CD4-positive, alpha-beta T cell treated with Interleukin-6 for 4 hours (primary cell): Measurements from ENCODE around the gene ARHGAP45.

Experiments
- DNase-seq: peaks from one replicate; pipeline ENCODE4 v3.0.0-alpha.2; 2020; ENCODE audit warnings: mixed read lengths

ARHGAP45 gene

DNA sequence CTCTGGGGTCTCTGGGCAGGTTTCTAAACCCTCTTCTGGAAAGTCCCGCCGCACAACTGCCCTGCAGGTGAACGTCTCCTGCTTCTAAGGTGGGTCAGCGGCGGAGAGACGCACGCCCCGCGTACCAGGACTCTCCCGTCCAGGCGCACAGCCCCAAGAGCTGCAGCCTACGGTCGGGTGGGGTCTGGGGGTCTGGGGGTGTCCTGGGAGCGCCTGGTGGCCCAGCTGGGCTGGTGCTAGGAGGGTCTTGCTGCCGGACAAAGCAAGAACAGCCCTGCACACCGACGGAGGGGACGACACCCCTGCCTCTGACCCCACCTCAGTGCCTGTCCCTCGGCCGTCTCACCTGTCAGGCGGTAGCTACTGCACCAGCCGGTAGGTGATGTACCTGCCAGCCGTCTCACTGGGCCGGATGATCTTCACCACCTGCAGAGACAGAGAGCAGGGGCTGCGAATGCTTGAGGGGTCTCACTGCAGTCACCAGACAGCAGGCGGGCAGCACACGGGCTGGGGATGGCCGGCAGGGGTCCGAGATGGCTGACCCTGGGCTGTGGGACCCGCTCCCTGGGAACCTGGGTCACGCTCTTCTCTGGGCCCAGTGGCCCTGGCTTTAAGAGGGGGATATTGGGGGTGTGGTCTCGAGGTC is 22.3 kb downstream of the ARHGAP45 start:
- DNase-seq, result peak; percentile 26

DNA sequence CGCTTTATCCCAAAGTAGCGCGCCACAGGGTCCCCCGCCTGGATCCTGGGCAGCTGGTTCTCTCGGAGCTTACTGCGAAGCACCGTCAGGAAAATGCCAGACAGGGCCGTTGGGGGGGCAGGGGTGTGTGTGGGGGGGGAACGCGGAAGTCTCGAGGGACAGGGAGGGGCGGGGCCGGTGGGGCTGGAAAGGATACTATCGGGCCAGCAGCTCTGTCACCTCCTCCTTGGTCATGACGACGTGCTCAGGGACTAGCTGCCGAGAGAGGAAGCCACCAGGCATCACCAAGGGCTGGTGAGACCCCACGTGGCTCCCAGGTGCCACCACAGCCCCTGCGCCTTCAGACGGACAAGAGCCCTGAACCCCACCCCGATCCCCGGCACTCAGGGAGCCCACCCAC is 22.9 kb downstream of the ARHGAP45 start:
- peak; percentile 35 for DNase-seq

DNA sequence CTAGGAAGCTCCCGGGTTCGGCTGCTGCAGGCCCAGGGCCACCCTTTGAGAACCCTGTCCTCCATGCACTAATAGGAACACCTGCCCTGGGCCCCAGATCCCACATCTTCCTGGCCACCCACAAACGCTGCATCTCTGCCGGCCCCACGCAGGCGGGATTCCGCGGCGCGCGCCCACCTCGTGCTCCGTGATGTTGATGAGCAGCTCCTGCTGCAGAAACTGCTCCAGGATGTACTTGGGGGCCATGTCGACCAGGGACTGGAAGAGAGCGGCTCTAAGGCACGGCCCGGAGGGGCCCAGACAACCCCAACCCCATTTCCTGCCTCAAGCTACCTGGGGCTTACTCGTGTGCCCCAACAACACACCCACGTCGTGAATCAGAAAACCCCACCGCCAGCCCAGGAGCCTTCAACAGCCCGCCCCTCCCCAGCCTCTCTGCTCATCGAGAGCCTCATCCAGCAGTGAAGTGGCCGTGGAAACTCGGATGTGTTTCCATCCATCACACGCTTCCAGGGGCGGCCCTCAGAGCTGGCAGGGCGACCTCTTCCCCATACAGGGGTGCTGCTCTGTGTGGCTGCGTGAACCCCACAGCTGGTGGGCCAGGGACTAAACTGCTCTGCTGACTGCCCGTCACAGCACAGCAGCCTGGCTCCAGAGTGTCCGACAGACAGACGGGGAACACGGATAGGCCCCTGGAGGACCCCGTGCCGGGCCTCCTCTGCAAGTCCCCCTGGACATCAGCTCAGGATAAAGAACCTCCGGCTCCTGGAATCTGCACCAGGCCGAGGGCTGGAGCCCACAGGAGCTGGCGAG is 24.0 kb downstream of the ARHGAP45 start:
- DNase-seq, result no peak

DNA sequence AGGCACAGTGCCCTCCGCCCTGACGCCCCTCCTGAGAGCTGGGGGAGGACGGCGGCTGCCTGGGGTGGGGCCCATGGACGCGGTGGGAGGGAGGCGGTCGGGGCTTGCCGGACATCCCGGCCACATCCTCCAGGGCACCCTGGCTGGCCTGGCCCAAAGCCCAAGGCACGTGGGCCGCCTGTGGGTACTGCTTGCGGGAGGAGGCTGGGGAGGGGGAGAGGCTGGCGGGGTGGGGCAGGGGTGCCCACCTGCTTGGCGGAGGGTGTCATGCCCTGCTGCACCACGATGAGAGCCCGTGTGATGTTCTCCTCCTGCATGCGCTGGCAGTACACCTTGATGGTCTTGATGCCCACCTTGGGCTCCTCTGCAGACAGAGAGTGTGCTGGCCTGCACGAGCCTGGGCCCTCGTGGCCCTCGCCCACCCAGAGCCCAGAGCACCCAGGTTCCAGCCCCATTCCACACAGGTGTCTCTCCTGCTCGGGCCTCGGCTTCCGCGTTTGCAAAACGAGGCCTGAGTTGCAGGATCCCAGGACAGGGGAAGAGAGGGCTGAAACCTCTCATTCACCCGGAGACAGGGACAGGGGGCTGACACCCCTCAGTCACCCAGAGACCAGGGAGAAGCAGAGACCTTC is 24.7 kb downstream of the ARHGAP45 start:
- no peak for DNase-seq

DNA sequence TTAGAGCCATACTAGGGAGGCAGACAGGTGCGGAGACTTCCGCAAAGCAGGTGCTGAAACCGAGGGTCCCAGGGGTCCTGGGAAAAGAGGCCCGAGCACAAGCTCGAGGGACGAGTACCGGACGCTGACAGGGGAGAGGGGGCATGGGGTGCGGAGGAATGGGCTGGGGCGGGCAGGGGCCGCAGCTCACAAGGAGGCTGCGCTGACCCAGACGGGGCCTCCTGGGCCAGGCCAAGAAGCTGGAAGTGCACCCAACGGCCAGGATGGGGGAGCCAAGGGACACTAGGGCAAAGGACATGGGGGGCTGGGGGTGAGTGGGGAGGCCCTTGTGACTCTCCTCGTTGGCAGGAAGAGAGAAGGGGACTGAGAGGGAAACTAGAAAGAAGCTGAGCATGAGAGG is 26.4 kb downstream of the ARHGAP45 start:
- no peak for DNase-seq

DNA sequence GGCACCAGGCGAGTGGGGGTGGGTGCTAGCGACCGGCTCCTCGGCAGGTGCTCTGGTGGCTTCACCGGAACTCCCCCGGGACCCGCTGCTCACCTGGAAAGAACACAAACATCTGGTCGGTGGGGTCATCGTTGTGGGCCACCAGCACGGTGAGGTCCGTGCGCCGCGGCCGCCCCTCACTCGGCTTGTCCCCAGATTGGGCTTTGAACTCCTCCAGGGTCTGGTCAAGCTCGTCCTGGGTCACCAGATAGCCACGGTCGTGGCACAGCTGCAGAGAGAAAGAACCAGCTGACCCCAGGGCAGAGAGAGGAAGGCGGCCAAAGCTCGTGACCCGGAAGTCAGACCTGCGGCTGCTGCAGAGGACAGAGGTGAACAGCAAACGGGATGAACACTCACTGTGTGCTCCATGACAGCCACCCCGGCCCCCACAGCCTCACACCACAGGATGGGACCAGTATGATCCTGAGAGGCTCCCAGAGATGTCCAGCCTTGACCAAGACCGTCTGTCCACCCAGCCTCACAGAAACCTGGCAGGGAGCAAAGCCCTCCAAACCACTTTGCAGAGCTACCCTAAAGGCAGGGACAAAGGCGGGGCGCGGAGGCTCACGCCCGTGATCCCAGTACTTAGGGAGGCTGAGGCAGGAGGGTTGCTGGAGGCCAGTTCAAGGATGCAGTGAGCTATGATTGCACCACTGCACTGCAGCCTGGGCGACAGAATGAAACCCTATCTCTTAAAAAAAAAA is 27.0 kb downstream of the ARHGAP45 start:
- DNase-seq, result no peak

DNA sequence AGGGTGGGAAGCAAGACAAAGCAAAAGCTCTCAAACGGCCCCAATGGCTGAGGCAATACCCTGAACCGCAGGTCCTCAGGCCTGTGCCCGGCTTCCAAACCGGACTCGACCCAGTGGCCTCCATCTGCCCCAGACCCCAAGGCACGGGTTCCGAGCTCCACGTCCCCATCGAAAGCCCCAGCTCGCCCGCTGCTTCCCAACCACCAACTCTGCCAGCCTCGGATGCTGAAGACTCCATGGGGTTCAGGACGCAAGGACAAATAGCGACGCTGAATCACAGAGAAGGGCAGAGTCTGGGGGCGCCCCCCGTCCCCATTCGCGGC is 27.6 kb downstream of the ARHGAP45 start:
- peak; percentile 24 for DNase-seq

DNA sequence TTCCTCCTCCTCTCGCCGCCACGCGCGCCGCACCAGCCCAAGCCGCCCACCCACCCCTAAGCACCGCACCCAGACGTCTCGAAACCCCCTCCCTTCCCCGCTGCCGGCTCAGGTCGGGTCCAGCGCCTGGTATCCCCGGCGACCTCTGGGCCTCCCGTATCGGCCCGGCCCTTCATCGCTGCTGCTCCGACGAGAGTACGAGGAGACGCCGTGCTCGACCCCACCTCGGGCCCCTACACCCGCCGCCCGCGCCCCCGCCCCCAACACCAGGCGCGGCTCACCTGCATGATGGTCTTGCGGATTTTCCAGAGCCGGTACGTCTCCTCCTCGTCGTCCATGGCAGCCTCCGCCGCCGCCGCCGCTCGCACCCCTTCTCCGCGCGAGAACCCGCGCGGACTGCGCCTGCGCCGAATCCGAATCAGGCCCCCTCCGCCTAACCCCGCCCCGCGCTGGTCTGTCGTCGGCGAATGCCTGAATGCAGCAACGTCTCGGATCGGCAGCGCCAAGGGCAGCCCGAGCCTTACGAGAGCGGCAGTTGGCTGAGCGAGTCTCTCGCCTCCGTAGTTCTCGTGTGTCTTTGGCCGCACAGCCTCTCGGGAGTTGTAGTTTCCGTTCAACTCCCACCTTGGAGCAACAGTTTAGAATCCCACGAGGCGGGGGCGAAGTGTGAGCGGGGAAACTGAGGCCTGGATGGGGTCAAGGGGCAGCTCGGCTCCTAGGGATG is 28.2 kb downstream of the ARHGAP45 start, which contains the start of gene POLR2E:
Gene POLR2E, minus strand, starts transcription at position 398 of the 724 bp plus-strand sequence. Its CDS starts 60 bp downstream, at position 338.
- peak; percentile 97 for DNase-seq

DNA sequence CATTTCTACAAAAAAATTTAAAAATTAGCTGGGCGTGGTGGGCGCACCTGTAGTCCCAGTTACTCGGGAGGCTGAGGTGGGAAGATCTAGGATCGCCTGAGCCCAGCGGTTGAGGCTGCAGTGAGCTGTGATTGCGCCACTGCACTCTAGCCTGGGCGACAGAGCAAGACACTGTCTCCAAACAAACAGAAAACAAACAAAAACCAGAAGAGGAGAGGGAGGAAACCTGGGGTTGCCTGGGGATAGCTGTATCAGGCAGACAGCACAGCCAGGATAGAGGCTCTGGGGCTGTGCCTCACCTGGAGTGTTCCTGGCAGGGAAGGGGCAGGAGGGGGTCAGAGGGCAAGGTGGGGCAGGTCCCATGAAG is 30.8 kb downstream of the ARHGAP45 start:
- no peak for DNase-seq

DNA sequence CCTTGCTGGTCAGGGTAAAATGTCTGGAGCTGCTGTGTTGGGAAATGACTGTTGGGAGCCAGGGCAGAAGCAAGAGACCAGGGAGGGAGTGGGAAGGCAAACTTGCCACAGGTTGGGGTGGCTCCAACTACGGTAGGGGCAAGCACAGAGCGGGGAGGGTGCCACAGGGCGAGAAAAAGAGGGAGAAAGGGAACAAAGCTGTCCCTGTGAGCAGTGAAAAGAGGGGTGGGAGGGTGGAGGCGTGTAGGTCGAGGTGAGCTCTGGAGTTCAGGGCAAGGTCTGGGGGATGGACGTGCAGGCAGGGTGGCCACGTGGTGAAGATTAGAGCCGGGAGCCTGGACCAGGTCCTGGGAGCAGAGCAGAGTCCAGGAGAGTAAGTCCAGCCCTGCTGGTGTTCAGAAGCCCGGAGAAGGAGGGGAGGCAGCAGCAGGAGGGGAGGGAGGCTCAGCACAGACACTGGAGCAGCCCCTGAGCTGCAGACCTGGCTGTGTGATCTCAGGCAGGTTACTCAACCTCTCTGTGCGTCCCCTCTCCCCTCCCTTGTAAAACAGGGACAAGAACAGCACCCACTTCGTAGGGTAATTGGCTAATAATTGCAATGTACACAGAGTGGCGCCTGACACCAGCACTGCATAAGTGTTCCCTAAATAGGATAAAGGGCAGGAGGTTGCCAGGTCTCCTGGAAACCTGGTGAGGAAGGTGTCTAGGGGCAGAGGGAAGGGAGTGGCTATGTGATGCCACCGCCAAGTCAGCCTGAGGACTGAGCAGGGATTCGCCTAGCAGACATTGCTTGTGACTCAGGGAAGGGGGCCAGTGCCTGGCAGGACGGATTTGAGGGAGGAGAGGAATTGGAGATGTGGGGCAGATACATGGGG is 31.4 kb downstream of the ARHGAP45 start:
- DNase-seq, result no peak

DNA sequence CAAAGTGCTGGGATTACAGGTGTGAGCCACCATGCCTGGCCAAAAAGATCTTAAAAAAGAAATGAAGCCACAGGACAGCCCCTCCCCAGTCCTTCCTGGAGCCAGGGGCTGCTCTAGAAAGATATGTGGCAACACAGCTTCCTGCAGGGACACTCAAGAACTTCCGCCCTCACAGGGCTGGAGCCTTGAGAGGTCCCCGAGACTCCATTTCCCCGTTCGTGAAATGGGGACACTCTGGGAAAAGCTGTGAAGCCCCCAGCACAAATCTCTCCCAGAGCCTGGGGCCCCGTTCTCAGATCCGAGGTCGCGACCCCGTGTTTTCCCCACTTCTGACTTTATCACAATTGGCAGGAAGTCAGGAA is 34.4 kb downstream of the ARHGAP45 start:
- peak; percentile 34 for DNase-seq

DNA sequence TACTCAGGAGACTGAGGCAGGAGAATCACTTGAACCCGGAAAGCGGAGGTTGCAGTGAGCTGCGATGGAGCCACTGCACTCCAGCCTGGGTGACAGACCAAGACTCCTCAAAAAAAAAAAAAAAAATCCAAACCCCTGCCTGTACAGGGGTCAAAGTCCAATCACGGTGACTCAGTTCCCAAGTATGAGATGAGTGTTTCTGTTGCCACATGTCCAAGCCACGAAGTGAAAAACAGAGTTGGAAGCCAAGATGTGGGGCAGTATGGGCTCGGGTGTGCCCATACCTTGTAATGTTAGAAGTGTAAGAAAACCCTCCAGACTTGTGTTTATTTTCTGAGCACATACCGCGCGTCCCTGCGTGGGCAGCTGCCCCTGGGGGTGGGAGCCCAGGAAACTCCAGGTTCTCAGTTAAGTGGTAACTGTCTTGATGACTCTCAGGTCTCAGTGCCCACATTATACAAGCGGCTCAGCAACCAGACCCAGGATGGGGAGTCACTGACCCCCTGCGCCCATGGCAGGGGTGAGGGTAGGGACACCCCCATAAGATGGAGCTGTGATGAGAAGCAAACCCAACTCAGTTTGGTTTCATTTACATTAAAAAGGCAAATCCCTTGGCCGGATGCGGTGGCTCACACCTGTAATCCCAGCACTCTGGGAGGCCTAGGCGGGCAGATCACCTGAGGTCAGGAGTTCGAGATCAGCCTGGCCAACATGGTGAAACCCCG is 35.6 kb downstream of the ARHGAP45 start:
- peak; percentile 36 for DNase-seq

DNA sequence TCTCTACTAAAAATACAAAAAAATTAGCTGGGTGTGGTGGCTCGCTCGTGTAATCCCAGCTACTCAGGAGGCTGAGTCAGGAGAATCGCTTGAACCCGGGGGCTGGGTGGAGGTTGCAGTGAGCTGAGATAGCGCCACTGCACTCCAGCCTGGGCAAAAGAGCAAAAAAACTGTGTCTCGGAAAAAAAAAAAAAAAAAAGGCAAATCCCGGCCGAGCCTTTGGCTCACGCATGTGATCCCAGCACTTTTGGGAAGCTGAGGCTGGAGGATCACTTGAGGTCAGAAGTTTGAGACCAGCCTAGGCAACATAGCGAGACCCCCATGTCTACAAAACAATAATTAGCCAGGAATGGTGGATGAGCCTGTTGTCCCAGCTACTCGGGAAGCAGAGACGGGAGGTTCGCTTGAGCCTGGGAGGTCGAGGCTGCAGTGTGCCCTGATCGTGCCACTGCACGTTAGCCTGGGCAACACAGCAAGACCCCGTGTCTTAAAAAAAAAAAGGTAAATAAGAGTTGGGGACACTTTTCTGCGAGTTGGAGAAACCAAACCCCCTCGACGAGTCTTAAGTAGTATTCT is 36.3 kb downstream of the ARHGAP45 start:
- DNase-seq, result no peak

DNA sequence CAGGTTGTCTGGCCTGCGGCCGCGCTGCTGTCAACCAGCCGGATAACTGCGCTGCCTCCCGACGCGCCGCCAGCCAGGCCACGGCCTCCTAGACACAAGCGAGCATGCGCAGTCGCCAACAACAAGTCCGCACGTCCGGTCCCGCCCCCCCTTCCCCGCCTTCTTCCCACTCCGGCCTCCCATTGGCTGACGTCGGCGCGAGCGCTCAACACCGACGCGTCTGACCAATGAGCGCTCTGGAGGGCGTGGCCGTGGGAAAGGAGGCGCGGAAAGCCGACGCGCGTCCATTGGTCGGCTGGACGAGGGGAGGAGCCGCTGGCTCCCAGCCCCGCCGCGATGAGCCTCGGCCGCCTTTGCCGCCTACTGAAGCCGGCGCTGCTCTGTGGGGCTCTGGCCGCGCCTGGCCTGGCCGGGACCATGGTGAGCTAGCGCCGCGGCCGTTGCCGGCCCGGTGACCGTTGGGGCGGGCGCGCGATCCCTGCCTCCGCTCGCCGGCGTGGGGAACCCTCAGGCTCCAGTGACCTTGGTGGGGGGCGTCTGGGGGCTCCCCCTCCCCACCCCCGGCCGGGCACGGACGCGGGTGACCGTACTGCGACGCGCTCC is 36.8 kb downstream of the ARHGAP45 start, which contains the start of gene GPX4:
Gene GPX4, plus strand, starts transcription at position 287 of the 603 bp plus-strand sequence. Its CDS starts 50 bp downstream, at position 337.
- DNase-seq, result peak; percentile 100

DNA sequence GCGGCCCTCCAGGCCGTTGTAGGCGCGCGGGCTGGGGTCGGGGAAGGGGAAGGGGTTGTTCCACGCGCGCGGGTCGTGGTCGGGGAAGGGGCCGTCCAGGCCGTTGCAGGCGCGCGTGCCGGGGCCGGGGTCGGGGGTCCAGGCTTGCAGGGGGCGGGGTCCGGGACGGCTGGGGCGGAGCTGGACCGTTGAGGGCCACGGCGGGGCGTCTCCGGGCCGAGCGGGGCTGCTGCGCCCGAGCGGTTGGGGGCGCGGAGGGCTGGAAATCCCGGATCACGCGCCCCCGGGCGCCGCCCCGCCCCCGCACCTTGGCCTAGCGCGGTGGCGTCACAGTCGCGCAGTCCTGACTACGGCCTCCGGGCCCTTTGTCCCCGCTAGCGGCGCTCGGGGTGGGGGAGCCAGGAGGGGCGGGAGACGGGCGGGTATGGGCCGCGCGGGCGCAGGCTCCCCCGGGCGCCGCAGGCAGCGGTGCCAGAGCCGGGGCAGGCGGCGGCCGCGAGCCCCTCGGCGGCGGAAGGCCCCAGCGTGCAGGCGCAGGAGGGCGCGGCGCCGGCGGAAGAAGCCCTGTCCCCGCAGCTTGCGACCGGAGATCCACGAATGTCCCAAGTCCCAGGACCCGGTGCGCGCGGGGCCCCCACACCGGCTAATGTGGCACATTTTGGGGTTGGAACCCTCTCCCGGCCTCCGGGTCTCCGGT is 37.5 kb downstream of the ARHGAP45 start:
- DNase-seq, result peak; percentile 65

DNA sequence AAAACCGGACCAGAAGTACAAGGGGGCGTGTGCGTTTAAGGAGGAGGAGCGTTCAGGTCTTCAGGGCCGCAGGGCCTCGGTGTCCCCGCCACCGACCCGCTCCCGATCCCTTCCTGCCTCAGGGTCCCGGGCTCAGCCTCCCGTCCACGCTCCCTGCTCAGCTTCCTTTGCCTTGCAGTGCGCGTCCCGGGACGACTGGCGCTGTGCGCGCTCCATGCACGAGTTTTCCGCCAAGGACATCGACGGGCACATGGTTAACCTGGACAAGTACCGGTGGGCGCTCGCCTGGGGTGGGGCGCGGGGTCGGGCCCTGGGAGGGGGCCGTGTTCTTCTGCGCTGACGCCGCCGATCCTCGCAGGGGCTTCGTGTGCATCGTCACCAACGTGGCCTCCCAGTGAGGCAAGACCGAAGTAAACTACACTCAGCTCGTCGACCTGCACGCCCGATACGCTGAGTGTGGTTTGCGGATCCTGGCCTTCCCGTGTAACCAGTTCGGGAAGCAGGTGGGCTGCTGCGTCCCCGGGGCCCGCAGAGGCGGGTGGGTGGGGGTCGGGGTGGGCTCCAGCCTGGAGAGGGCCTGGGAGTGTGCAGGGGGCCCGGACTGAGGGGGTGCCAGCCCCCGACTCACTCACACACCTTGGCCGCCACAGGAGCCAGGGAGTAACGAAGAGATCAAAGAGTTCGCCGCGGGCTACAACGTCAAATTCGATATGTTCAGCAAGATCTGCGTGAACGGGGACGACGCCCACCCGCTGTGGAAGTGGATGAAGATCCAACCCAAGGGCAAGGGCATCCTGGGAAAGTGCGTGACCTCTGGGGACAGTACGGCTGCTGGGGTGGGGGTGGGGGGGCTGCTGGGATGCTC is 38.3 kb downstream of the ARHGAP45 start:
- no peak for DNase-seq

DNA sequence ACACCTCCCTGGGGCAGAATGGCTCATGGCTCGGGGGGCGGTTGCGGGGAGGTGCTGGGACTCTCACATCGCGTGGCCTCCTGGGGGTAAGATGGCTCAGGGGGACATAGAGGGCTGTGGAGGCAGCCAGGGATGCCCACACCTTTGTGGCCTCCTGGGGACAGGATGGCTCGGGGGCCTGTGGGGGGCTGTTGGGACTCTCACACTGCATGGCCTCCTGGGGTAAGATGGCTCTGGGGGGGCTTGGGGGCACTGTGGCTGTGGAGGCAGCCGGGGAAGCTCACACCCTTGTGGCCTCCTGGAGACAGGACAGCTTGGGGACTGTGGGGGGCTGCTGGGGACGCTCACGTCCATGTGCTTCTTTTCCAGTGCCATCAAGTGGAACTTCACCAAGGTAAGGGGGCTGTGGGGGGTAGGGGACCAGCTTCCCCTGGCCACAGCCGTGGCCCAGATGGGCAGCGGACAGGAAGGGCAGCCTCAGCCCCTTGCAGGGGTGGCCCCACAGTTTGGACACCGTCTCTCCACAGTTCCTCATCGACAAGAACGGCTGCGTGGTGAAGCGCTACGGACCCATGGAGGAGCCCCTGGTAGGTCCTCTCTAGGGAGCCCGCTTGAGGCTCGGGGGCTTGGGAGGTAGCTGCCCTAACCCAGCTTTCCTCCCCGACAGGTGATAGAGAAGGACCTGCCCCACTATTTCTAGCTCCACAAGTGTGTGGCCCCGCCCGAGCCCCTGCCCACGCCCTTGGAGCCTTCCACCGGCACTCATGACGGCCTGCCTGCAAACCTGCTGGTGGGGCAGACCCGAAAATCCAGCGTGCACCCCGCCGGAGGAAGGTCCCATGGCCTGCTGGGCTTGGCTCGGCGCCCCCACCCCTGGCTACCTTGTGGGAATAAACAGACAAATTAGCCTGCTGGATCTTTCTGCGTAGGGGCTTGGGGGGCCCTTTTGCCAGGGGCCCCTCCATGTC is 39.2 kb downstream of the ARHGAP45 start:
- peak; percentile 30 for DNase-seq
